ENCODE data around the gene PIEZO2. TPM values are rescaled to one million over a fixed set of nuclear protein-coding genes. Genes with fewer than 3 reads are reported as not detected.

The PIEZO2 gene
- total RNA-seq, 1 donor from 2014 or later, result 0.46 TPM

DNA sequence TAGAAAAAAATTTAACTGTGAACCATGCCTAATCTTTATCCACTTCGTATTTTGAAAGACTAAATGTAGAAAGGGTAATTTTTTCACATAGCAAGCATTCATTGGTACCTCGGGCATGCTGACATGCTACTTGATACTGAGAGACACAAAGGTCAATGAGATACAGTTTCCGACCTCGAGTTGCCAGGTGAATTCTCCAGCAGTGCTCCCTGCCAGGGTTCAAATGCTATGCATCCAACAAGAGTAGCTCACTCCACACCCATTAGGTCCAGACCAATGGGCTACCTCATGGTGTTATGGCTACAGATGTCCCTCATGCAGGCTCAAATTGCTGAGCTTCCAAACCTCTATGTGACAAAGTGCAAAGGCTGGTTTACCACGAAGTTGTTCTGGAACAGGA lies 305.8 kb downstream of the PIEZO2 start:
- no peak for DNase-seq (ENCODE audit: low spot score)
- intact Hi-C loops (cut with DNase I), result loop anchor here (10.0 kb wide), 1 partner anchor 711 kb away; no protein-coding TSS in a partner anchor

DNA sequence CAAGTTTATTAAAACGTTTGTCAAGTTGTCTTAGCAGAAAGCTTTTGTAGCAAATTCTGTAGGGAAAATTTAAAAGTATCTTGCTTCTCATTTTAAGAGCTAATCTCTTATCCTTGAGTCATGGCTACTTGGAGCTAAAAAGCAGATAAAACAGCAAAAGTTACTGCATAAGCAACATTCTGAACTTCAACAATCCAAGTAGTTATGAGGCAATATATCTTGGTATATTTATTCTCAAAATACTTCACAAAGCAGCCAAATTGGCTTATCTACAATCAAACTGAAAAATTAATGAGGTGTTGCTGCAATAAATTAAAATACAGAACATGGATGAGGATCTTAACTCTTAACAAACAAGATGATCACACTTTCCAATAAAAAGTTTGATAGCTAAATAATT lies 306.5 kb downstream of the PIEZO2 start:
- intact Hi-C loops (cut with DNase I), result loop anchor here (10.0 kb wide), 1 partner anchor 712 kb away; no protein-coding TSS in a partner anchor
- DNase-seq (ENCODE audit: low spot score), result no peak

DNA sequence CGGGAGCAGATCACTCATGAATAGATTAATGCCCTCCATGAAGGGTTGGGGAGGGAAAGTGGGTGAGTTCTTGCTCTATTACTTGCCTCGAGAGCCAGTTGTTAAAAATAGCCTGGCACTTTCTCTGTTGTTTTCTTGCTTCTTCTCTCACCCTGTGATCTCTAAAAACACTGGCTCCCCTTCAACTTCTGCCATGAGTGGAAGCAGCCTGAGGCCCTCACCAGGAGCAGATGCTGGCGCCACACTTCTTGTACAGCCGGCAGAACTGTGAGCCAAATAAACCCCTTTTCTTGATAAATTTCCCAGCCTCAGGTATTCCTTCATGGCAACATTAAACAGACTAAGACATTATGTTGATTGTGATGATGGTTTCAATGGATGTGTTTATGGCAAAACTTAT lies 307.0 kb downstream of the PIEZO2 start:
- DNase-seq (ENCODE audit: low spot score), result no peak
- intact Hi-C loops (cut with DNase I), result loop anchor here (10.0 kb wide), 1 partner anchor 712 kb away; no protein-coding TSS in a partner anchor

DNA sequence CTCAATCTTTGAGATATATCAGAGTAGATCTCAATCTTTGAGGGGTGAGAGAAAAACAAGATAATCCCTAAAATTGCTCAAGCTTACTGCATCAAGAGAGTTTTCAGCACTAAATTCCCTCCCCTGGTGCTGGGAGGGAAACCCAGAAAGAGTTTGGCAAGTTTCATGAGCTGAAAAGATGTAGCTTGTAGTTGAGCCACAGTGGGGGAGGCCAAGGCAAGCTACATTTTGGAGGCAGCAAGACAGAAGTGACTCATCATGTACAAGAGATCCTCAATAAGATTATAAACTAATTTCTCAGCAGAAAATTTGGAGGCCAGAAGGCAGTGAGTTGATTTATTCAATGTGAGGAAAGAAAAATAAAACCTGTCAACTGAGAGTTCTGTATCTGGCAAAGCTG lies 308.2 kb downstream of the PIEZO2 start:
- DNase-seq (ENCODE audit: low spot score), result no peak
- intact Hi-C loops (cut with DNase I), result loop anchor here (10.0 kb wide), 1 partner anchor 714 kb away; no protein-coding TSS in a partner anchor

DNA sequence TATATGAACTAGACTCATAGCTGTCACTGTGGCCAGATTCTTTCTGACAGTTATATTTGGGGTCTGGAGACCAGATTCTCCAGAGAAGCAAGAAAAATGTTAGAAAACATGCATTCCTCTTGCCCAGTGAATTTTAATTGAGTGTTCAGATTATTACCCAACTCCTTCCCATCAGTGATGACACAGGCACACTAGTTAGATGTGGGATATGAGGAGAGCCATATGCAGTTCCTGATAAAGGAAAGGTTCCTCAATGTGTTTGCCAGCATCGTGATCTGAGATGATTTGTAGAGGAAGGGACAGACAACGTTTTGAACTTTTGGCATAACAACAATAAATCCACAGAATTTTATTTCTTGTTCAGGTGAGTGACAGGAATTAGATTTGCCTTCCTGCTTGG lies 308.6 kb downstream of the PIEZO2 start:
- intact Hi-C loops (cut with DNase I), result loop anchor here (10.0 kb wide), 1 partner anchor 714 kb away; no protein-coding TSS in a partner anchor
- no peak for DNase-seq (ENCODE audit: low spot score)

DNA sequence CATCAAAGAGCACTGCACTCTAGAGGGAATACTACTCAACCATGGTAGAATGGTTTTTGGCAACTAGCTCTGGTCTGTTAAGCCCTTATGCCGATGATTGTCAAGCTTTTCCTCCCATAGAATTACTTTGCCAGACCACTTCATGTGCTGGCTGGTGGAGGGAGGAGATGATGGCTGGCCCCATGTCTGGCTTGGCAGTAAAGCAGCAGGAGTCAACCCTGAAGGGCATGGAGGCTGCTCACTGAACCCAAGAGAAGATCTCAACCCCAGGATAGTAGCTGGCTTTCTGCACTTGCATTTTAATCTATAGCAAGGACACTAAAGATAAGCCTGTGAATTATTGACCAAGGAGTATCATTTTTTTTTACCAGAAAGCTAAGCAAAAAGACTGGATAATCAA lies 309.9 kb downstream of the PIEZO2 start:
- intact Hi-C loops (cut with DNase I), result no loop called here

DNA sequence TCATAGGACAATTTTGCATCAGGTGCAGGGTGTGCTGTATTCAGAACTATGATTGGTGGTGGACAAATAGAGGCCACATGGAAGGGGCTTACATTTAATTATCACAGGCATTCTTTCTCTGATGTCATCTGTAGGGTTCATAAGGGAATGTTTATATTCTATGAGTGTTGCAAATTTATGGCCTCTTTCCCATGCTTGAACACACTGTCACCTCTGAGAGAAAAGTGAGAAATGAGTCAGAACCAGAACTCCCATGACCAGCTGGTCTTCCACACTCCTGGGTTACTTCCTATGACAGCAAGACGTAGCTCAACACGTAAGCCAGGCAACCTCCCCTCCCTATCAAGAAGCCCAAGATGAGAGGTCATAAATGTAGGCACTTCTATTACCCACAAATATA lies 310.8 kb downstream of the PIEZO2 start:
- no peak for DNase-seq (ENCODE audit: low spot score)
- intact Hi-C loops (cut with DNase I), result no loop called here

More for the DNA sequence above, 309.9 kb downstream of the PIEZO2 start:
- no peak for DNase-seq (ENCODE audit: low spot score)

DNA sequence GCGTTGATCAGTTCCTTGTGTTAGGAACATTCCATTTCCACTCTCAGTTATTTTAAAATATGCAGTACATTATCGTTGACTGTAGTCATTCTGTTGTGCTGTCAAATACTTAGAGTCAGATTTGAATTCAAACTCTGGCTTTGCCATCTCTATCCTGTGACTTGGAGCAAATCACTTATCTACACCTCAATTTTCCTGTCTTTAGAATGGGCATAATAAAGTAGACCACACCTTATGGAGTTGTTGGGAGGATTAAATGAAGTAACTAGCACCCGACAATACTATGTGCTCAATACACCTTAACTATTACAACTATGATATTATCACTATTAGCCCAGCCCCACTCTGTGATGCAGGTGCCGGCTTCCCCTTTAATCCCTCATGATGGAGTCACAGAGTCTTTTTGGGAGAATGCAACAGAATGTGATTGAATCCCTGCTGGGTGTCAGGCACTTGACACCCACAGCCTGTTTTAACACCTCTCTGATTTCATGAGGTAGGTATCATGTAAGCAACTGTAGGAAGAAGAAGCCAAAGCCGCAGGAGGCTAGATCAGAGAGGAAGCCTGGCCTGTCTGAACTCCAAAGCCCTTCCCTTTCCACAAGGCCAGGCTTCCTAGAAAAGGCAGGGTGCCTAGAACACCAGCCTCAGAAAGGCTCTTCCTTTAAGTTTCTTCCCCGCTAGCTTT lies 315.1 kb downstream of the PIEZO2 start:
- intact Hi-C loops (cut with DNase I), result no loop called here
- no peak for DNase-seq (ENCODE audit: low spot score)

DNA sequence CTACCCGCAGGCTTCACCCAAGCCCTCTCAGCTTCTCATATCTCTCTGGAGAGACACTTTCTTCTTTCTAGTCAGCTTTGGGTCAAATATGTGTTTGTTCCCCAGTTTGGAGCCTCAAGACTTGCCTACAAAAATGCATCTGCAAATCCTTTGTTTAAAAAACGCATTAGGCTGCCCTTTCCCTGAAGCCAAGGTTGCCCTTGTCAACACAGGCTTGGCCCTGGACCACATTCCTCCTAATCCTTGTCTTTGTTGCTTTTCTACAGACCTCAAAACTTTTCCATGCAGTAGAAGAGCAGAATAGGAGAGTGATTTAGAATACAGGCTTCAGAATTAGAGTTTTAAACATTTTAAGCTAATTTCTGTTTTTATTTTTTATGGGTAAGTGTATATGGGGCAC lies 315.7 kb downstream of the PIEZO2 start:
- intact Hi-C loops (cut with DNase I), result no loop called here
- no peak for DNase-seq (ENCODE audit: low spot score)

- intact Hi-C loops (cut with DNase I), result no loop called here
Observed at GRCh38 chr18:10826400-10826799, 323.0 kb downstream of the PIEZO2 start.

GRCh38 chr18:10822456-10822855 lies 326.9 kb downstream of the PIEZO2 start:
- intact Hi-C loops (cut with DNase I), result no loop called here
- DNase-seq (ENCODE audit: low spot score), result no peak

More at GRCh38 chr18:10826400-10826799, 323.0 kb downstream of the PIEZO2 start:
- DNase-seq (ENCODE audit: low spot score), result no peak

DNA sequence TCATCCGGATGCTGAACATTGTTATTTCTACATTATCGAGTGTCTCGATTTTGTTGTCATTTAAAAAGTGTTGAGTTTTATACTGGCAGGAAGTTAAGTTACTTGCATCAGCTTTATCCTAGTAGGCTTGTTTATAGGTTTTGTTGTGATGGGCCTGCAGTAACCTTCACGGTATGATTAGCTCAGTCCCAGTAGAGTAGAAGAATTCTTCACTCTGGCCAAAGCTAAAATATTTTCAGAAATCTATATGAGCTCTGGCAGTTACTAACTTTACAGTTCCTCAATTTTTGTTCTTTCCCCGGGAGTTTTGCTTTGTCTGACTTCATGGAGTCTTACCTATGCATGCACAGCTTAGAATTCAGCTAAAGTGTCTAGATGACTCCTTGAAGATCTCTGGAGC lies 328.7 kb downstream of the PIEZO2 start:
- intact Hi-C loops (cut with DNase I), result no loop called here
- DNase-seq (ENCODE audit: low spot score), result no peak

- intact Hi-C loops (cut with DNase I), result no loop called here
- DNase-seq (ENCODE audit: low spot score), result no peak
Observed at GRCh38 chr18:10814336-10814735, 335.0 kb downstream of the PIEZO2 start.

GRCh38 chr18:10805587-10806118 lies 343.7 kb downstream of the PIEZO2 start:
- intact Hi-C loops (cut with DNase I), result no loop called here
- no peak for DNase-seq (ENCODE audit: low spot score)

GRCh38 chr18:10804126-10804525 lies 345.2 kb downstream of the PIEZO2 start:
- intact Hi-C loops (cut with DNase I), result no loop called here
- no peak for DNase-seq (ENCODE audit: low spot score)

GRCh38 chr18:10798727-10799550 lies 350.4 kb downstream of the PIEZO2 start:
- no peak for DNase-seq (ENCODE audit: low spot score)
- intact Hi-C loops (cut with DNase I), result no loop called here

DNA sequence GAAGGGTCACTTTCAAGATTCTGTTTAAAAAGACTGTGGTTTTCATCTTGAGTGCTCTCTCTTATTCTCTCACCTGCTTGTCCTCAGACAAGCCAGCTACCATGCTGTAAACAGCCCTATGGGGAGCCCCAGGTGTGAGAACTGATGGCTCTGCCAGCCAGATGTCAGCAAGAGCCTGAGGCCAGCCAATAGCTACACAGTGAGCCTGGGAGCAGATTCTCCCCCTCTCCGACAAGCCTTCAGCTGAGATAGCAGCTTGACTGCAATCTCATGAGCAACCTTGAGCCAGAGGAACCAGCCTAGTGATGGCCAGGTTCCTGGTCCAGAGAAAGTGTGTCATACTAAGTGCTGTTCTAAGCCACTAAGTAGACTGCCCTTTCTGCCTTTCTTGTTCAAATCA lies 351.5 kb downstream of the PIEZO2 start:
- intact Hi-C loops (cut with DNase I), result no loop called here
- no peak for DNase-seq (ENCODE audit: low spot score)

DNA sequence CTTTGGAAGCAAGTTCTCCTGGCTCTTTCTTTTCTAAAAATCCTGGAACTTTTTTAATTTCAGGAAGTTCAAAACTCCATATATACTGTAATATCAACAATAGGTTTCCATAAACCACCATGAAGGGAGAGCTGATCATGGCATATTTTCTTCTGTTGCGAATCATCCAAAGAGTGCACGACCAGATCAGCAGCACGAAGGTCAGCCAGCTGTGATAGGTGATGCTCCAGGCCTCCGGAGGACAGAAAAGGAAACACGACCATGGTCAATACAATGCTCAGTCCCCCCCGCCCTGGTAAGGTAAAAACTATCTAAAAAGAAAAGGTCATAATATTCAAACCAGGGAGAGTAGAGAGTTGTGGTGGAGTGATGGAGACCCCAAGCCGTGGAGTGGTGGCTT lies 354.6 kb downstream of the PIEZO2 start:
- intact Hi-C loops (cut with DNase I), result no loop called here
- no peak for DNase-seq (ENCODE audit: low spot score)

DNA sequence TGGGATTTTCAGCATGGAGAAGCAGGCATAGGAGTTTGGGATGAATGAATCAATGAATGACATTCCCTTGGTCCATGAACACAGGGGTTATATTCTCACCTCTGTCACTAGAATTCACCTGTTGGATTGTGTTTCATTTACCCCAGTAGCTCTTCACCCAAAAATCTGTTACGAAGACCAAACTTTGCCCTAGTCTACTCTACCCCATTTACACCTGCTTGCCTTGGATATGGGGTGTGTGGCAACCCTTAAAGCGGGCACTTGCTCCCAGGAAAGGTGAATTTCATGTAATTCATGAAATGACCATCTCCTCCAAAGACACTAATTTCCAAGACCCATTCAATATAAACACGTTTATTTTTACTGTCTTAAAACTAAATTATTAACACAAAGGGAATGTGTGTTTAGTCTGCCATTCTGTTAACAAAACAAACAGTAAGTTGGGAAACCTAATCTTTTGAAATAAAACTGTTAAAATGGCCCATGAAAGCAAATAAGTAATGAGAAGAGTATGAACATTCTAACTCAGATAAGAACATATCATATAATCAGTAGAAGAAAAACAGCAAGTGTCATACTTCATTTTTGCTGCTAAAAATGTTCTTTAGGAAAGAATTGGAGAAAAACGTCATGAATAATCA lies 355.5 kb downstream of the PIEZO2 start:
- intact Hi-C loops (cut with DNase I), result no loop called here
- DNase-seq (ENCODE audit: low spot score), result no peak

- intact Hi-C loops (cut with DNase I), result no loop called here
- DNase-seq (ENCODE audit: low spot score), result no peak
Observed at GRCh38 chr18:10792181-10792580, 357.2 kb downstream of the PIEZO2 start.

Measured in cardiac septum (tissue), 1 donor.